Frontal cortex (tissue), 4 donors: ENCODE measurements around the gene UGCG. TPM values are rescaled to one million over a fixed set of nuclear protein-coding genes. Genes with fewer than 3 reads are reported as not detected.
"Not testable (repeated sequence)": the region's sequence is repeated elsewhere in the genome, so short reads cannot be mapped to it uniquely, and the experiment has no call there.

Experiments used
- DNase-seq, 2 donors: peaks; one replicate each; pipeline ENCODE4 v3.0.0; 2012; ENCODE audit warnings: low spot score in 2 of 2
- FAIRE-seq: peaks from 2 replicates; lab custom pipeline; 2012; peaks lifted over from hg19 to GRCh38; lab: Jason Lieb, UNC
- total RNA-seq: library from RNA; depleted of rRNA; stranded (reverse); fragments of >200 nt; gene quantifications from one replicate; pipeline ENCODE4 v1.2.3, GENCODE V29; 2014
- donor health status: control.
- donor health status: control.
- donor health status: control.

UGCG gene
- 83.2 TPM for total RNA-seq

- FAIRE-seq (no peak), DNase-seq (peak; percentile 94)
Measured at GRCh38 chr9:111895996-111896941, at the start of gene UGCG. TSS of gene UGCG (plus strand) at chr9:111896814. CDS start at chr9:111897216, 402 bp downstream.

- DNase-seq: no peak
- no peak for FAIRE-seq
Measured at GRCh38 chr9:111851553-111851952, 45.1 kb upstream of the UGCG start.

- DNase-seq: no peak
- FAIRE-seq: no peak
Measured at GRCh38 chr9:111852291-111852690, 44.3 kb upstream of the UGCG start.

- DNase-seq (no peak), FAIRE-seq (no peak)
Measured at GRCh38 chr9:111853450-111853827, 43.2 kb upstream of the UGCG start.

- FAIRE-seq (no peak), DNase-seq (no peak)
Measured at GRCh38 chr9:111854799-111855198, 41.8 kb upstream of the UGCG start.

- no peak for DNase-seq
- FAIRE-seq: no peak
Measured at GRCh38 chr9:111857555-111858211, 38.9 kb upstream of the UGCG start.

GRCh38 chr9:111860443-111860842, 36.2 kb upstream of the UGCG start:
- DNase-seq: no peak
- no peak for FAIRE-seq

GRCh38 chr9:111863636-111864035, 33.0 kb upstream of the UGCG start:
- no peak for DNase-seq
- FAIRE-seq: no peak

- DNase-seq (no peak), FAIRE-seq (no peak)
Measured at GRCh38 chr9:111866976-111867375, 29.6 kb upstream of the UGCG start.

GRCh38 chr9:111868475-111868874, 28.1 kb upstream of the UGCG start:
- no peak for FAIRE-seq
- DNase-seq: no peak

- no peak for DNase-seq
- FAIRE-seq: no peak
Measured at GRCh38 chr9:111870774-111871498, 25.7 kb upstream of the UGCG start.

GRCh38 chr9:111871499-111871855, 25.1 kb upstream of the UGCG start:
- no peak for FAIRE-seq
- DNase-seq: no peak

- FAIRE-seq: no peak
Measured at GRCh38 chr9:111872886-111873285, 23.7 kb upstream of the UGCG start.

GRCh38 chr9:111873901-111874300, 22.7 kb upstream of the UGCG start:
- DNase-seq (no peak), FAIRE-seq (no peak)

More at GRCh38 chr9:111872886-111873285, 23.7 kb upstream of the UGCG start:
- DNase-seq: no peak

- no peak for DNase-seq
- no peak for FAIRE-seq
Measured at GRCh38 chr9:111874500-111874899, 22.1 kb upstream of the UGCG start.

GRCh38 chr9:111875291-111875690, 21.3 kb upstream of the UGCG start:
- FAIRE-seq, DNase-seq: not testable (repeated sequence)

GRCh38 chr9:111875691-111876090, 20.9 kb upstream of the UGCG start:
- not testable (repeated sequence) for FAIRE-seq, DNase-seq

GRCh38 chr9:111876179-111876578, 20.4 kb upstream of the UGCG start:
- DNase-seq: no peak
- FAIRE-seq: no peak

GRCh38 chr9:111877420-111877819, 19.2 kb upstream of the UGCG start:
- no peak for FAIRE-seq

GRCh38 chr9:111878946-111879345, 17.7 kb upstream of the UGCG start:
- DNase-seq: no peak
- no peak for FAIRE-seq

More at GRCh38 chr9:111877420-111877819, 19.2 kb upstream of the UGCG start:
- DNase-seq: no peak
